Renal cortical epithelial cell (primary cell): ENCODE measurements around the gene GADD45A. TPM values are rescaled to one million over a fixed set of nuclear protein-coding genes. Genes with fewer than 3 reads are reported as not detected.

Experiments used
- DNase-seq: peaks from one replicate; pipeline ENCODE4 v3.0.0-alpha.2; 2011; ENCODE audit warnings: low read depth
- total RNA-seq: library from RNA; depleted of rRNA; stranded (reverse); fragments of >200 nt; gene quantifications from 2 replicates; pipeline ENCODE4 v1.2.3, GENCODE V29; 2014

Gene GADD45A
- total RNA-seq, 1 donor from 2014 or later = 53.8 TPM

- peak; percentile 51 for DNase-seq
Observed at GRCh38 chr1:67689267-67690017, 4.4 kb downstream of the GADD45A start.

GRCh38 chr1:67690018-67690363 lies 5.0 kb downstream of the GADD45A start:
- DNase-seq = no peak

GRCh38 chr1:67690411-67690810 lies 5.4 kb downstream of the GADD45A start:
- DNase-seq = no peak

- no peak for DNase-seq
Observed at GRCh38 chr1:67691712-67692111, 6.7 kb downstream of the GADD45A start.

- no peak for DNase-seq
Observed at GRCh38 chr1:67695963-67696362, 11.0 kb downstream of the GADD45A start.

GRCh38 chr1:67696708-67697107 lies 11.7 kb downstream of the GADD45A start:
- DNase-seq = no peak

GRCh38 chr1:67700220-67700619 lies 15.2 kb downstream of the GADD45A start:
- no peak for DNase-seq

GRCh38 chr1:67700692-67701410 lies 15.8 kb downstream of the GADD45A start:
- peak; percentile 64 for DNase-seq

GRCh38 chr1:67701876-67702275 lies 16.9 kb downstream of the GADD45A start:
- no peak for DNase-seq

GRCh38 chr1:67704351-67704750 lies 19.4 kb downstream of the GADD45A start:
- no peak for DNase-seq

- no peak for DNase-seq
Observed at GRCh38 chr1:67705735-67706453, 20.9 kb downstream of the GADD45A start.

- peak; percentile 40 for DNase-seq
Observed at GRCh38 chr1:67708606-67709005, 23.6 kb downstream of the GADD45A start.

GRCh38 chr1:67710417-67710816 lies 25.4 kb downstream of the GADD45A start:
- peak; percentile 84 for DNase-seq

GRCh38 chr1:67711158-67711854 lies 26.3 kb downstream of the GADD45A start:
- DNase-seq = no peak

GRCh38 chr1:67711855-67712212 lies 26.8 kb downstream of the GADD45A start:
- DNase-seq = no peak

GRCh38 chr1:67713057-67713846 lies 28.3 kb downstream of the GADD45A start:
- peak; percentile 93 for DNase-seq

GRCh38 chr1:67715819-67716218 lies 30.8 kb downstream of the GADD45A start:
- DNase-seq = no peak

GRCh38 chr1:67716800-67717199 lies 31.8 kb downstream of the GADD45A start:
- peak; percentile 83 for DNase-seq

GRCh38 chr1:67717876-67718275 lies 32.9 kb downstream of the GADD45A start:
- DNase-seq = peak; percentile 79

- no peak for DNase-seq
Observed at GRCh38 chr1:67719329-67720196, 34.6 kb downstream of the GADD45A start.
